ENCODE data around the gene PIK3R6.

DNA sequence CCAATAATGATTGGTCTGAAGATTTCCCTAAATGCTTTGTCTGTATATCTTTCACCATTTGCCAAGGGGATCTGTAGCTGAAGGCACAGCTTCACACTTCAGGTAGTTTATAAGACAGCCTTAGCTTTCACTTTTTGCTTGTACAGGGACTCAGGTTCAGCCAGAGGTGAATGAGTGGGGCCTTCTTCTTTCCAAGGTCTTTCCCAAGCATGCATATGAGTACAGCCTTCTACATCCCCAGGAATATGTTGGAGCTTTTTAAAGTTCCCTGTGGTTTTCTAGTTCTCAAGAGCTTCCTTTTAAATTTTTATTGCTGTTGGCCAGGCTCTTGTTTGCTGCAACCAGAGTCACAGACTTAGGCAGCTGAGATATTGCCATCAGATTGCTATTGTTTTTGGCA, 91.2 kb downstream of the PIK3R6 start:
- TF ChIP-seq POLR2AphosphoS5 (IDR thresholded peaks at IDR 0.05; ENCODE audit: low read depth) (no peak), EZH2 (IDR thresholded peaks at IDR 0.05; ENCODE audit: low read depth, unreplicated experiment) (no peak), REST (IDR thresholded peaks at IDR 0.05; ENCODE audit: unreplicated experiment) (no peak), ETS1 (IDR thresholded peaks at IDR 0.05) (no peak), JUNB (IDR thresholded peaks at IDR 0.05; ENCODE audit: unreplicated experiment) (no peak), EZH2phosphoT487 (IDR thresholded peaks at IDR 0.05; ENCODE audit: unreplicated experiment) (no peak), STAT1 (IDR thresholded peaks at IDR 0.05; ENCODE audit: unreplicated experiment) (no peak), CREB1 (CRISPR knock-in tag; IDR thresholded peaks at IDR 0.05; ENCODE audit: low read depth) (no peak), ZNF331 (CRISPR knock-in tag; IDR thresholded peaks at IDR 0.05; ENCODE audit: low read depth) (no peak)
- TF ChIP-seq, protein P1, sequence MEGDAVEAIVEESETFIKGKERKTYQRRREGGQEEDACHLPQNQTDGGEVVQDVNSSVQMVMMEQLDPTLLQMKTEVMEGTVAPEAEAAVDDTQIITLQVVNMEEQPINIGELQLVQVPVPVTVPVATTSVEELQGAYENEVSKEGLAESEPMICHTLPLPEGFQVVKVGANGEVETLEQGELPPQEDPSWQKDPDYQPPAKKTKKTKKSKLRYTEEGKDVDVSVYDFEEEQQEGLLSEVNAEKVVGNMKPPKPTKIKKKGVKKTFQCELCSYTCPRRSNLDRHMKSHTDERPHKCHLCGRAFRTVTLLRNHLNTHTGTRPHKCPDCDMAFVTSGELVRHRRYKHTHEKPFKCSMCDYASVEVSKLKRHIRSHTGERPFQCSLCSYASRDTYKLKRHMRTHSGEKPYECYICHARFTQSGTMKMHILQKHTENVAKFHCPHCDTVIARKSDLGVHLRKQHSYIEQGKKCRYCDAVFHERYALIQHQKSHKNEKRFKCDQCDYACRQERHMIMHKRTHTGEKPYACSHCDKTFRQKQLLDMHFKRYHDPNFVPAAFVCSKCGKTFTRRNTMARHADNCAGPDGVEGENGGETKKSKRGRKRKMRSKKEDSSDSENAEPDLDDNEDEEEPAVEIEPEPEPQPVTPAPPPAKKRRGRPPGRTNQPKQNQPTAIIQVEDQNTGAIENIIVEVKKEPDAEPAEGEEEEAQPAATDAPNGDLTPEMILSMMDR (conservative IDR thresholded peaks at IDR 0.05; ENCODE audit: low read depth in 2 of 2): no peak
